ENCODE results near the gene ZBTB20.

DNA sequence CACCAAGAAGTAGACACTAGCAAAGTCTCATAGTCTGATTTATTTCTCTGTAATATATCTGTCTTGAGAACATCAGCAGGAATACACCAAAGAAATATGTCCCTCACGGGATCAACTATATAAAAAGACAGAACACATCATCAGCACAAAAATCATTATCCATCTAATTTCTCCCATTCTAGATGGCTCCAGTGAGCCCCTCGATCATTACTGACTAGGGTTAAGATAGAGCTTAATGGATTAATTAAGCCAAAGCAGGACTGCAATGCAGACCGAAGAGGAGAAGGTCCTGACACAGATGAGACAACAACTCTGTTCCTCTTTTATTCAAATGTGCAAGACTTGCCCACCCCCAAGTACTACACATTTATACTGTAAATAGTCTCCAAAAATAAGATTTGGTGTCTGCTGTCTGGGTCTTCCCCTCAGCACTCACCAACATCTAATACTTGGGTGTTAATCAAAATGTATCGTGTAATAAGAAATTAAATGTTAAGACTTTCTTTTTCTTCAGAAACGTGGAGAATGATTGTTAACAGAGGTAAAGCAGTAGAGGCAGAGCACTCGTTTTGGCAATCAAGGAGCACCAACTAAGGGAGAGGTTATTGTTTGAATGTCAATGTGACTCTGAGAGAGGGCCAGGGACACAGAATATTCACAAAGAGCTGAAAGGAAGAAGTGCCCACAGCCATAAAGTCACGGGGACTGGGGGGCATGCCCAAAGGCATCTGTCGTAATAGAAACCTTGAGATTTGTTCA is 719.6 kb downstream of the ZBTB20 start:
- TF ChIP-seq POLR2A (IDR thresholded peaks at IDR 0.05): no peak
- TF ChIP-seq, protein P1, sequence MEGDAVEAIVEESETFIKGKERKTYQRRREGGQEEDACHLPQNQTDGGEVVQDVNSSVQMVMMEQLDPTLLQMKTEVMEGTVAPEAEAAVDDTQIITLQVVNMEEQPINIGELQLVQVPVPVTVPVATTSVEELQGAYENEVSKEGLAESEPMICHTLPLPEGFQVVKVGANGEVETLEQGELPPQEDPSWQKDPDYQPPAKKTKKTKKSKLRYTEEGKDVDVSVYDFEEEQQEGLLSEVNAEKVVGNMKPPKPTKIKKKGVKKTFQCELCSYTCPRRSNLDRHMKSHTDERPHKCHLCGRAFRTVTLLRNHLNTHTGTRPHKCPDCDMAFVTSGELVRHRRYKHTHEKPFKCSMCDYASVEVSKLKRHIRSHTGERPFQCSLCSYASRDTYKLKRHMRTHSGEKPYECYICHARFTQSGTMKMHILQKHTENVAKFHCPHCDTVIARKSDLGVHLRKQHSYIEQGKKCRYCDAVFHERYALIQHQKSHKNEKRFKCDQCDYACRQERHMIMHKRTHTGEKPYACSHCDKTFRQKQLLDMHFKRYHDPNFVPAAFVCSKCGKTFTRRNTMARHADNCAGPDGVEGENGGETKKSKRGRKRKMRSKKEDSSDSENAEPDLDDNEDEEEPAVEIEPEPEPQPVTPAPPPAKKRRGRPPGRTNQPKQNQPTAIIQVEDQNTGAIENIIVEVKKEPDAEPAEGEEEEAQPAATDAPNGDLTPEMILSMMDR (IDR thresholded peaks at IDR 0.05): no peak

Data from stomach (tissue), 4 donors.